Measurements from ENCODE around the gene FBL.

DNA sequence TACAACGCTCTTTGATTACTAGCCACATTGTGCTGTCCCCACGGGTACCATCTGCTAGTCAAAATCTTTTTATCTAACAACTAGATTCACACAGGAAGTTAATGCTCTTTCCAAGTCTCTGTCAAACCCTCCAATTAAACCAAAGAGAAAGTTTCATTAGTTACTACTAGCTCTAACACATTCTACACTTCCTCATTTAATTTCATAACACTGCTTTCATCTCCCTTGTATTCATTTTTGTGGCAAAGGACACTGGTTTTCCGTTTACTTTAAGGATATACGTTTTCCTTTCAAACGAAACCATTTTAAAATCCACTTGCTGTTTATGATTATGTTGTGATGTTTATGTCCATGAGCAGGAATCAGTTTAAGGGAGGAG lies 17.5 kb downstream of the FBL start:
- TF ChIP-seq SUZ12 (IDR thresholded peaks at IDR 0.05) (no peak), SP1 (IDR thresholded peaks at IDR 0.05) (no peak), HDGF (IDR thresholded peaks at IDR 0.05; ENCODE audit: borderline replicate concordance) (no peak), CTBP1 (IDR thresholded peaks at IDR 0.05; ENCODE audit: borderline replicate concordance) (no peak), L3MBTL2 (conservative IDR thresholded peaks at IDR 0.05) (no peak), ELF4 (IDR thresholded peaks at IDR 0.05) (no peak), FOXM1 (IDR thresholded peaks at IDR 0.05; ENCODE audit: borderline replicate concordance) (no peak), ARNT (IDR thresholded peaks at IDR 0.05) (no peak), FOXA1 (IDR thresholded peaks at IDR 0.05) (no peak), BHLHE40 (IDR thresholded peaks at IDR 0.05; ENCODE audit: borderline replicate concordance) (no peak), TARDBP (IDR thresholded peaks at IDR 0.05) (no peak)
- TF ChIP-seq, protein P1, sequence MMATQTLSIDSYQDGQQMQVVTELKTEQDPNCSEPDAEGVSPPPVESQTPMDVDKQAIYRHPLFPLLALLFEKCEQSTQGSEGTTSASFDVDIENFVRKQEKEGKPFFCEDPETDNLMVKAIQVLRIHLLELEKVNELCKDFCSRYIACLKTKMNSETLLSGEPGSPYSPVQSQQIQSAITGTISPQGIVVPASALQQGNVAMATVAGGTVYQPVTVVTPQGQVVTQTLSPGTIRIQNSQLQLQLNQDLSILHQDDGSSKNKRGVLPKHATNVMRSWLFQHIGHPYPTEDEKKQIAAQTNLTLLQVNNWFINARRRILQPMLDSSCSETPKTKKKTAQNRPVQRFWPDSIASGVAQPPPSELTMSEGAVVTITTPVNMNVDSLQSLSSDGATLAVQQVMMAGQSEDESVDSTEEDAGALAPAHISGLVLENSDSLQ (IDR thresholded peaks at IDR 0.05) = no peak

Measured in HEK293T (cell line).